A549 (cell line): ENCODE results near the gene VAMP4.

Experiments used
- CTCF ChIP-seq: fragments of >200 bp; sonication (Bioruptor Twin); formaldehyde crosslinking; IDR thresholded peaks from 3 replicates; pipeline ENCODE4 v1.5.1; 2016
- EP300 ChIP-seq, 2 experiments: fragments of >200 bp; sonication (Bioruptor Twin); formaldehyde crosslinking; IDR thresholded peaks; 2 replicates in 1 of 2; 3 replicates in 1 of 2; pipeline ENCODE4 v1.6.1; 2016 to 2017
- FOXS1 ChIP-seq: fragments of 250-450 bp; sonication (Bioruptor Pico); IDR thresholded peaks from 2 replicates; pipeline ENCODE4 v1.5.0; 2020; ENCODE audit warnings: mild to moderate bottlenecking, moderate library complexity
- NR3C1 ChIP-seq: fragments of >200 bp; sonication (Bioruptor Twin); formaldehyde crosslinking; IDR thresholded peaks from 3 replicates; pipeline ENCODE4 v1.6.1; 2017

GRCh38 chr1:171754971-171755370, 13.1 kb upstream of the VAMP4 start:
- TF ChIP-seq FOXS1 (CRISPR knock-in tag), result no peak
- no peak for TF ChIP-seq CTCF
- no peak for TF ChIP-seq EP300 (IDR thresholded peaks at IDR 0.05)
- no peak for TF ChIP-seq NR3C1
